T47D (cell line): ENCODE measurements around the gene EPB41L2.
"Not testable (repeated sequence)": the region's sequence is repeated elsewhere in the genome, so short reads cannot be mapped to it uniquely, and the experiment has no call there.

ENCODE experiments used
- DNase-seq, 2 experiments: peaks; one replicate each; pipeline versions ENCODE4 v3.0.0 to v3.0.0-alpha.2; 2011 to 2012; ENCODE audit warnings: low read depth in 1 of 2, low spot score in 1 of 2
- JUND ChIP-seq: IDR thresholded peaks from 2 replicates; pipeline ENCODE4 v1.6.1; 2012; ENCODE audit warnings: low read depth
- in situ Hi-C: cut with HindIII; loops from 2 replicates; pipeline ENCODE4 v1.10.0; 2016; ENCODE audit warnings: low sequenced_read_pairs, low pct_unique_long_range_greater_than_20kb

EPB41L2 gene

GRCh38 chr6:130991422-130992137 is 71.5 kb downstream of the EPB41L2 start:
- no peak for DNase-seq
- in situ Hi-C loops, result no loop called here
- TF ChIP-seq JUND, result no peak

DNA sequence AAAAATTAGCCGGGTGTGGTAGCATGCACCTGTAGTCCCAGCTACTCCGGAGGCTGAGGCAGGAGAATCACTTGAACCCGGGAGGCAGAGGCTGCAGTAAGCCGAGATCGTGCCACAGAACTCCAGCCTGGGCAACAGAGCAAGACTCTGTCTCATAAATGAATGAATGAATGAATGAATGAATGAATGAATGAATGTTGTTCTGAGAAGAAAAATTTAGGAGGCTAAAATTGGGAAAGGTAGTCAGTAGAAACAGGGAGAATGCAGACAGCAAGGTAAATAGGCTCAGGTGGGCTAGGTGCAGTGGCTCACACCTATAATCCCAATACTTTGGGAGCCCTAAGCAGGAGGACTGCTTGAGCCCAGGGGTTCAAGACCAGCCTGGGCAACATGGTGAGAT is 75.5 kb downstream of the EPB41L2 start:
- in situ Hi-C loops, DNase-seq: not testable (repeated sequence)

GRCh38 chr6:130985115-130985514 is 77.9 kb downstream of the EPB41L2 start:
- no peak for DNase-seq
- in situ Hi-C loops, result no loop called here
- TF ChIP-seq JUND, result no peak

DNA sequence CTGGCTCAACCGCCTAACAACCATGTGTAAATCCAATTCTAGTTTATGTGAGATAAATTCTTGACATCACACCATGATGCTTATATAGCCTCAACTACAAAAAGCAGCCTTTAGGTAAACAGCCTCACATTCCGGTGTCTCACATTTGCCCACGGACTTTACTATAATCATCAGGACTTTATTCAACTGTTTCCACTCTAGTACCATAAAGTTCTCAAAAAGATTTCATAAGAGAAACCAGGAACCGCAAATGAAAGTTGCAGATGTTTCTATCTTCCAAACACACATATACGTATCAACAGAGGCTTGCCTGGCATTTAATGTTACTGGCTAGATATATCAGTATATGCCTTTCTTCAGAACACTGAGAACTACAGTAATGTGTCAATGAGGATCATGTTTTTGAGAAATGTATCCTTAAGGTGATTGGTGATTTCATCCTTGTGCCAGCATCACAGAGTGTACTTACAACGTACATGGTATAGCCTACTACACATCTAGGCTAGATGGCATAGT is 80.0 kb downstream of the EPB41L2 start:
- TF ChIP-seq JUND, result no peak
- in situ Hi-C loops, result no loop called here
- DNase-seq, result no peak

DNA sequence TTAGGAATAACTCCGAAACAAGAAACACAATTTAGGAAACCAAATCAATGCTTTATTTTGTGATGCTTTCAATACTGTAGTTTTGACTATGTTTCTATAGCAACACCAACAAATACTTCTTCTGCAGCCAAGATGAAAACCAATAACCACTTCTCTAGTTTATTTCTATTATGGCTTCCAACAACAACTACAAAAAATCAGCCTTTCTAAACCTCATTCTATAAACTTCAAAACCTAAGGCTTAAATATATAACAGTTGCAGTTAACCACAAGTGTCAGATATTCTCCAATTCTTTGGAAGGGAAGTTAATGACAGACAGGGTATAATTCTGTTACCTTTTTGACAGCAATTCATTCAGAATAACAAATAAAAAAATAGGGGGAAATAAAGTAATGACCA is 80.9 kb downstream of the EPB41L2 start:
- TF ChIP-seq JUND, result no peak
- in situ Hi-C loops, result no loop called here
- DNase-seq, result no peak

DNA sequence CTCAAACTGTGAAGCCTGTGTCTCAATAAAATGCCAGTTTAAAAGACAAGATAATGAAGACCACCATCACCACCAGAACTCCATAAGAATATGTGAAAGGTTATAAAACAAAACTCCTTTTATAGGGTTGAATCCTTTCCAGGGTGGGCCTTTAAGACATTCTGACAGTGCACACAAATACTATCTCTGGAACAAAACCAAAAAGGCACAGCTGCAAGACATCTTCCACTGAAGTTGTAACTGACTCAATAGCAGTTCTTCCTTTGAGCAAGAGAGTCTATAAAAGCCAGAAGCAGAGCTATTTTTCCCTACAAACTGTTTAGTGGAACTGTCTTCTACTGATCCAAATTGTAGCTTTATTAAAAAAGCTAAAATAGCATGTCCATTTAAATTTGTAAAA is 81.6 kb downstream of the EPB41L2 start:
- no peak for DNase-seq
- no peak for TF ChIP-seq JUND
- in situ Hi-C loops, result no loop called here

GRCh38 chr6:130980310-130981032 is 82.6 kb downstream of the EPB41L2 start:
- DNase-seq, result no peak
- TF ChIP-seq JUND, result no peak
- in situ Hi-C loops, result no loop called here

DNA sequence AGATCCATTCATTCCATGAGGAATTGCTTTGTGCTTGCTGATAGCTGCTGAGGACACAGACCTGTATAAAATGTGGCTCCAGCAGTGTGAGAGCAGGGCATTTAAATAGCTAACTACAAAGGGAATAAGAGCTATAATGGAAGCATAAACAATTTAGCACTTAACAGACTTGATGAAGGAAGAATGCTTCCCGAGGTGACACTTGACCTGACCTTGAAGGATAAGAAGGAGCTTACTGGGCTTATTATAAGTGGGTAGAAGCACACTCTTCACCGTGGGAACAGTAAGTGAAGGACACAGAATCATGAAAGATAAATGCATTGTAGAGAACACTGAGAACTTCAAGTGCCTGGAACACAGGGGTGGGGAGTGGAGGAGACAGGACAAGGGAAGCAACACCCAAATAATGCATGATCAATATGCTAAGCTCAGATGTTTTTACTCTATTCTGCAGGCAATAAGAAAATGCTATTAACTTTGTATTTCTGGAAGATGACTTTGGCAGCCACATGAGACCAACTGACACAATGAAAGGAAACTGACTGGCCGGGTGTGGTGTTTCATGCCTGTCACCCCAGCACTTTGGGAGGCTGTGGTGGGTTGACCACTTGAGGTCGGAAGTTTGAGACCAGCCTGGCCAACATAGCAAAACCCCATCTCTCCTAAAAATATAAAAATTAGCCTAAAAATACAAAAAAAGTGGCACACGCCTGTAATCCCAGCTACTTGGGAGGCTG is 84.2 kb downstream of the EPB41L2 start:
- no peak for TF ChIP-seq JUND
- DNase-seq, result no peak

DNA sequence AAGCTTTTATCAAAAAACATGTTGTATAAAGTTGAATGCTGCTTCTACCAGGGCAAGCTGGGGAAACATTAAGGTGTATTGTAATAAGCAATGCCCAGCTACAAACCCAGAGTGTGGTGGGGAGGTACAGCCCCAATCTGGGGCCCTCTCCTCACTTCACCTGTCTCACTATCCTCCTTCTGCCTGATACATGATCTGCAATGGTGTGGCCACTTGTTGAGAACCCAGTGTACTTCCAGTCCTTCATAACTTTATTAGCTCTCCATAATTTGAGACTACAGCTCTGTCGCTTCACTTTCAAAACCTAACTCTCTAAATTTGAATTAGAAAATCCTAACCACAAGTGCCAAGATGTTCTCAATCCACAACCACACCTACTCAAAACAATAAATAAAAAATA is 84.9 kb downstream of the EPB41L2 start:
- DNase-seq, result no peak
- in situ Hi-C loops, result no loop called here
- no peak for TF ChIP-seq JUND

More for the DNA sequence above, 84.2 kb downstream of the EPB41L2 start:
- in situ Hi-C loops, result no loop called here

DNA sequence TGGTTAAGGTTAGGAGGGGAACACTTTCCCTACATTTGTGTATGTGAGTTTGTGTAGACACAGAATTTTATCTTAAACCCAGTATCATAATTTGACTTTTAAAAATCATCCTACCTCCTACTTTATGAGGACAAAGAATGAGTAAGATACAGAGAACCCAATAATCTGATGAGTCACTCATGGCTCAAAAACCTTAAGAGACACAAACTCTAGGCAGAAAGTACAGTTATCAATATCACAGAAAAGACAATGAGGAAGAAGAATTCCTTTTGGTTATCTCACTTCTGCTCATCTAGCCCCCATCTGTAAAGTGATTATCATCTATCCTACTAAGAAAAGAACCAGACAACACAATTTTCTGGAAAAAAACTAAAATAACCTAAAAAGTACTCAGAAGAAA is 87.7 kb downstream of the EPB41L2 start:
- in situ Hi-C loops, result no loop called here
- no peak for TF ChIP-seq JUND
- no peak for DNase-seq

GRCh38 chr6:130973521-130974277 is 89.3 kb downstream of the EPB41L2 start:
- in situ Hi-C loops, result no loop called here
- no peak for TF ChIP-seq JUND
- DNase-seq, result no peak

GRCh38 chr6:130971504-130971903 is 91.5 kb downstream of the EPB41L2 start:
- no peak for DNase-seq
- in situ Hi-C loops, result no loop called here
- no peak for TF ChIP-seq JUND
